Fibroblast of lung (primary cell): ENCODE results near the gene UCP1. TPM values are rescaled to one million over a fixed set of nuclear protein-coding genes. Genes with fewer than 3 reads are reported as not detected.
A peak's percentile ranks its signal among the peaks of the same experiment; 100 is the strongest.

ENCODE experiments used
- DNase-seq, 2 donors: peaks; one replicate each; pipeline versions ENCODE4 v3.0.0 to v3.0.0-alpha.2; 2010; ENCODE audit warnings: low read depth in 2 of 2
- H2AFZ ChIP-seq: 2 replicates; pipeline ENCODE4 v1.5.1; 2012; ENCODE audit warnings: low read length, control low read depth, inconsistent platforms
- H3K27ac ChIP-seq: 2 replicates; pipeline ENCODE4 v1.5.1; 2011; ENCODE audit warnings: low read length, control low read depth; ENCODE audit not compliant: insufficient read depth
- H3K27me3 ChIP-seq: 2 replicates; pipeline ENCODE4 v1.5.1; 2011; ENCODE audit warnings: mild to moderate bottlenecking, low read length; ENCODE audit not compliant: control insufficient read depth, insufficient read depth
- H3K36me3 ChIP-seq: 2 replicates; pipeline ENCODE4 v1.5.1; 2011; ENCODE audit warnings: low read length; ENCODE audit not compliant: control insufficient read depth, insufficient read depth
- H3K4me1 ChIP-seq: 2 replicates; pipeline ENCODE4 v1.5.1; 2011; ENCODE audit warnings: low read length; ENCODE audit not compliant: control insufficient read depth, insufficient read depth; ENCODE audit errors: extremely low read depth
- H3K4me2 ChIP-seq: 2 replicates; pipeline ENCODE4 v1.5.1; 2011; ENCODE audit warnings: low read length, control low read depth; ENCODE audit not compliant: insufficient read depth; ENCODE audit errors: extremely low read depth
- H3K4me3 ChIP-seq, 4 experiments: fragments of 200-600 bp in 1 of 4; sonication (generic) in 1 of 4; replicated peaks in 1 of 4; 2 replicates each; pipeline ENCODE4 v1.5.1; 2011 to 2016; ENCODE audit warnings: low read length in 4 of 4, low read depth in 3 of 4, mild to moderate bottlenecking in 3 of 4, control low read depth in 2 of 4, inconsistent platforms in 1 of 4, mixed read lengths in 1 of 4; ENCODE audit not compliant: insufficient read depth in 1 of 4; ENCODE audit errors: control extremely low read depth in 1 of 4
- H3K79me2 ChIP-seq: 2 replicates; pipeline ENCODE4 v1.5.1; 2012; ENCODE audit warnings: mild to moderate bottlenecking, low read length, inconsistent platforms; ENCODE audit not compliant: control insufficient read depth, insufficient read depth
- H3K9ac ChIP-seq: 2 replicates; pipeline ENCODE4 v1.5.1; 2011; ENCODE audit warnings: mild to moderate bottlenecking, low read length, control low read depth; ENCODE audit not compliant: insufficient read depth
- H3K9me3 ChIP-seq: 2 replicates; pipeline ENCODE4 v1.5.1; 2012; ENCODE audit warnings: low read depth, low read length; ENCODE audit not compliant: control insufficient read depth, insufficient read depth
- H4K20me1 ChIP-seq: 2 replicates; pipeline ENCODE4 v1.5.1; 2011; ENCODE audit warnings: low read length; ENCODE audit not compliant: control insufficient read depth, insufficient read depth; ENCODE audit errors: extremely low read depth
- CTCF ChIP-seq, 2 donors: IDR thresholded peaks in 1 of 2; conservative IDR thresholded peaks in 1 of 2; 1 replicate in 1 of 2; 2 replicates in 1 of 2; pipeline ENCODE4 v1.5.1; 2011 to 2012; ENCODE audit warnings: low read length in 2 of 2, control low read depth in 1 of 2, inconsistent platforms in 1 of 2, low read depth in 1 of 2, mild to moderate bottlenecking in 1 of 2
- EZH2 ChIP-seq: IDR thresholded peaks from 2 replicates; pipeline ENCODE4 v1.5.1; 2012; ENCODE audit warnings: low read length, control low read depth, mild to moderate bottlenecking; ENCODE audit errors: missing control alignments
- polyA minus RNA-seq: library from RNA; depleted of rRNA, polyadenylated mRNA; stranded (reverse); fragments of >200 nt; gene quantifications from 2 replicates; pipeline ENCODE4 v1.2.3, GENCODE V29; 2011; ENCODE audit warnings: low replicate concordance
- polyA plus RNA-seq, 2 donors: library from polyadenylated mRNA; depleted of rRNA in 1 of 2; stranded (reverse) in 1 of 2; unstranded in 1 of 2; fragments of >200 nt; gene quantifications; 2 replicates each; pipeline ENCODE4 v1.2.1, GENCODE V29; 2011 to 2012; ENCODE audit warnings: missing spikeins in 1 of 2
- total RNA-seq: library from RNA; depleted of rRNA; stranded (reverse); fragments of >200 nt; gene quantifications from 2 replicates; pipeline ENCODE4 v1.2.1, GENCODE V29; 2014

UCP1 gene
- total RNA-seq, result not detected in 2 replicates
- polyA plus RNA-seq, result not detected in 2 replicates
- polyA plus RNA-seq (2012), result not detected in 2 replicates
- not detected in 2 replicates for polyA minus RNA-seq

GRCh38 chr4:140568507-140569306 lies at the start of gene UCP1:
TSS of gene UCP1 (minus strand) at chr4:140568961. CDS start at chr4:140568729, 232 bp downstream.
- peak in 1 of 2 donors; percentile 16 for DNase-seq
- H3K4me3 ChIP-seq, result peak within 1 kb of the TSS; percentile 1 to 51 (median 31)
- no peak within 1 kb of the TSS for H2AFZ ChIP-seq
- no peaks in the 10 kb centered on the region for H3K36me3 ChIP-seq
- H3K27ac ChIP-seq, result no peak within 1 kb of the TSS
- H3K79me2 ChIP-seq, result no peaks in the 10 kb centered on the region
- peaks cover 49% of the 10 kb centered on the region for H3K27me3 ChIP-seq
- no peaks in the 10 kb centered on the region for H3K9me3 ChIP-seq
- no peaks in the 10 kb centered on the region for H3K4me1 ChIP-seq
- peak within 1 kb of the TSS; percentile 75 for H3K4me2 ChIP-seq
- H3K9ac ChIP-seq, result no peak within 1 kb of the TSS
- H4K20me1 ChIP-seq, result no peaks in the 10 kb centered on the region
- TF ChIP-seq CTCF (conservative IDR thresholded peaks at IDR 0.05 in 1 of 2, IDR thresholded peaks at IDR 0.05 in 1 of 2; ENCODE audit: low read depth in 1 of 2, low read length in 2 of 2) (no peak), EZH2 (peak; percentile 89)

GRCh38 chr4:140617499-140618248 lies 48.9 kb upstream of the UCP1 start:
- Histone ChIP-seq H3K27ac (no peak overlapping the region), H3K9me3 (no peaks in the 10 kb centered on the region), H3K79me2 (no peaks in the 10 kb centered on the region), H3K4me2 (no peak overlapping the region), H3K27me3 (no peaks in the 10 kb centered on the region), H3K4me3 (no peak overlapping the region), H3K36me3 (peaks cover 6% of the 10 kb centered on the region), H3K4me1 (no peaks in the 10 kb centered on the region), H3K9ac (no peak overlapping the region), H2AFZ (no peak overlapping the region), H4K20me1 (no peaks in the 10 kb centered on the region)
- DNase-seq, result peak in 1 of 2 donors; percentile 6
- TF ChIP-seq CTCF (conservative IDR thresholded peaks at IDR 0.05 in 1 of 2, IDR thresholded peaks at IDR 0.05 in 1 of 2; ENCODE audit: low read depth in 1 of 2, low read length in 2 of 2) (no peak), EZH2 (no peak)

GRCh38 chr4:140615451-140615850 lies 46.7 kb upstream of the UCP1 start:
- no peak overlapping the region for H3K4me2 ChIP-seq
- no peaks in the 10 kb centered on the region for H3K79me2 ChIP-seq
- H3K36me3 ChIP-seq, result no peaks in the 10 kb centered on the region
- no peak for TF ChIP-seq CTCF (conservative IDR thresholded peaks at IDR 0.05 in 1 of 2, IDR thresholded peaks at IDR 0.05 in 1 of 2; ENCODE audit: low read depth in 1 of 2, low read length in 2 of 2)
- no peak for TF ChIP-seq EZH2
- no peak overlapping the region for H3K27ac ChIP-seq
- H4K20me1 ChIP-seq, result no peaks in the 10 kb centered on the region
- no peaks in the 10 kb centered on the region for H3K4me1 ChIP-seq
- H3K27me3 ChIP-seq, result no peaks in the 10 kb centered on the region
- DNase-seq, result no peak
- no peak overlapping the region for H2AFZ ChIP-seq
- no peak overlapping the region for H3K9ac ChIP-seq
- no peak overlapping the region for H3K4me3 ChIP-seq
- no peaks in the 10 kb centered on the region for H3K9me3 ChIP-seq
